Left kidney (tissue), 2 donors: ENCODE measurements around the gene RGL3. TPM values are rescaled to one million over a fixed set of nuclear protein-coding genes. Genes with fewer than 3 reads are reported as not detected.
A peak's percentile ranks its signal among the peaks of the same experiment; 100 is the strongest.
"Not testable (repeated sequence)": the region's sequence is repeated elsewhere in the genome, so short reads cannot be mapped to it uniquely, and the experiment has no call there.

Experiments used
- DNase-seq: peaks from one replicate; pipeline ENCODE4 v3.0.0-alpha.2; 2013
- polyA plus RNA-seq: library from polyadenylated mRNA; unstranded; fragments of 120-200 nt; gene quantifications from one replicate; pipeline ENCODE4 v1.2.1, GENCODE V29; 2013; ENCODE audit not compliant: insufficient read length

The RGL3 gene
- polyA plus RNA-seq, 1 donor, result 99.4 TPM

DNA sequence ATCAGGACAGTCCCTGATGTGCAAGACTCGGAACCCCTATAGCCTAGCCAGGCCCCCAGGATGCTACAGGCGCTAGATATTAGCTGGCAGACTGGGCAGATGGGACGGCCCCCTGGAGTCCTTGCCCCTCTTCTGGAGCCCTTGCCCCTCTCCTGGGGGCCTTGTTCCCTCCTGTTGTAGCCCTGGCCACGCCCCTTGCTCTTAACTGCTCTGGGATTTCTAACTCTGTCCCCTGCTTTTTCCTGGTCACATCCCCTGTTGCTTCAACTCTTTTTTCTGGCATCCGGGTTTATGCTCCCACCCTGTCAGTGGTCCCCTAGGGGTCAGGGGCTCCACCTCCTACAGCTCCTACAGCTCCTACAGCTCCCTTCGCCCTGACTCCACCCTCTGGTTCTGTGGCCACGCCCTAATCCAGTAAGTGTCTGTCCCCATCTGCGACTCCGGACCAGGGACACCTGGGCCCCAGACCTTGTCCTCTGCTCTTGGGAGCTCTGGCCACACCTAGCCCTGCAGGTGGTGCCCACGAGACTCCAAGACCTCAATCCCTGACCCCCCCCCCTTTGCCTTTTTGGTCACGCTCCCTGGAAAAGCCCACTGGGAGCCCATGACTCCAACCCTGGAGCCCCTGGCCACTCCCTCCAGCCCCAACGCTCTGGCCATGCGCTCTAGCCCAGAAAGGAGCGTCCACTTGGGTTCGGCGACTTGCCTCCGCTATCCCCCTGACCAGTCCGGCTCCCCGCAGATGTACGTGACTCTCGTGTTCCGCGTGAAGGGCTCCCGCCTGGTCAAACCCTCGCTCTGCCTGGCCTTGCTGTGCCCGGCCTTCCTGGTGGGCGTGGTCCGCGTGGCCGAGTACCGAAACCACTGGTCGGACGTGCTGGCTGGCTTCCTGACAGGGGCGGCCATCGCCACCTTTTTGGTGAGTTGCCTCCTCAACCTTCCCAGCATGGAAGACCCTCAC lies 57.1 kb downstream of the RGL3 start:
- DNase-seq, result no peak

DNA sequence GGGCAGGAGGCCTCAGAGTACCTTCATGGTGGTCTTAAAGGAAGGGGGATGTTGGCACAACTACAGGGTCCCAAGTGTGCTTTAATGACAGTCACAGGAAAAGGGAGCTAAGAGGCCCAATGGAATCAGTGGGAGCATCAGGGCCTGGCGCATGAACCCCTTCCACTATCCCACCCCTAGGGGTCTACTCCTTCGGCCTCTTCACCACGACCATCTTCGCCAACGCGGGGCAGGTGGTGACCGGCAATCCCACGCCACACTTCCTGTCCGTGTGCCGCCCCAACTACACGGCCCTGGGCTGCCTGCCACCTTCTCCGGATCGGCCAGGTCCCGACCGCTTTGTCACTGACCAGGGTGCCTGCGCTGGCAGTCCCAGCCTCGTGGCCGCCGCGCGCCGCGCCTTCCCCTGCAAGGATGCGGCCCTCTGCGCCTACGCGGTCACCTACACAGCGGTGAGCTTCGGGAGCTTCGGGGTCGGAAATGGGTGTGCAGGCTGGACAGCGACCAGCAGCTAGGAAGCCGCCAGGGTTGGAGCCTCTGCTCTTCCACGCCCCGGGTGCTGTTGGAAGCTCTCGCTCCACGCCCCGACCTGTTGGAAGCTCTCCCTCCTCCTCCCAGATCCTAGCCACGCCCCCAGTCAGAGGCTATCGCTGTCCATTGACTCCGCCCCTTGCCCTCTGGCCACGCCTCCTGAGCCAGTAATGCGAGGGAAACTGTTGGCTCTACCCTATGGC lies 57.9 kb downstream of the RGL3 start:
- no peak for DNase-seq

DNA sequence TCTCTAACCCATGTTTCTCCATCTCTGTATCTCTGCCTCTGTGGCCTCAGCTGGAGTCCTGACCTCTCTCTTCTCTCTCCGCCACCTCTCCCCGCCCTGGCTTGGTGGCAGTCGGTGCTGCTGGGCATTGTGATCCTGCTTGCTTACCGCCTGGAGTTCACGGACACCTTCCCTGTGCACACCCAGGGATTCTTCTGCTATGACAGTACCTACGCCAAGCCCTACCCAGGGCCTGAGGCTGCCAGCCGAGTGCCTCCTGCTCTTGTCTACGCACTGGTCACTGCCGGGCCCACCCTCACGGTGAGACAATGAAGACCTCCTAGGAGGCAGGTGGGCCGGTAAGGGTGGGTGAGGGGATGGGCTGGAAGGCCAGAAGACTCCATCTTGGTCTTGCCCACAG lies 59.7 kb downstream of the RGL3 start:
- no peak for DNase-seq

DNA sequence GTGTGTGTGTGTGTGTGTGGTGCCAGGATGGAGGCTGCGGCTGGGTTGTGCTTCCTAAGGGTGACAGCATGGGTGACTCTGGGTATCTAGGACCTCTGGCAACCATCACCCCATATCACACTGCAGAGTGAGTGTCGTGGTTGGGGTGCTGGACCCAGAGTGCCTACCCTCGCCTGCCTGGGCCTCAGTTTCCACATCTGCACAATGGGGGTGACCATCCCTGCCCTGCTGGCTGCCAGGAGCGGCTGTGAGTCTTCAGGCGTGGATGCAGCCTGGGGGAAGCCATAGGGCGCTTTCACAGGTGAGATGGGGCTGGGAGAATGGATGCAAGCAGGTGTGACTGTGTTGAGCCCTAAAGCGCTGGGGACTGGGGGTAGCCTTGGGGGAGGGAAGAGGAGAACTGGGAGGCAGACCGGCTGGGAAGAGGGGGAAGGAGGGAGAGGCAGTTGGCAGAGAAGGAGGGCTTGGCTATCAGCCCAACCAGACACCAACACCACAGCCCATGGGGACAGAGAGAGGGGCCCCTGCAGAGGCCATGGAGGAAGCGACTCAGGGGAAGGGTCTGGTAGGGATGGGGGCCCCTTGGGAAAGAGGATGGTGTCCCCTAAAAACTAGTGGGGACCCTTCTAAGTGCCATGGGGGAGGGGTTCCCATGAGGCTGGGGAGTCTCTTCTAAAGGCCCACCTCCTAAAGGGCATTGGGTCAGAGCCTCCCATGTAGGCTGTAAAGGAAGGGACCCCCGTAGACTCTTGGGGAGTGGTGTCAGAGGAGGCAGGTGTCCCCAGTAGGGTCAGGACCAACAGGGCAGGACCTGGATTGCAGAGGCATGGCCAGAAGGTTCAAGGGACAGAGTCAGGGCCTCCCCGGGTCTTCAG lies 62.2 kb downstream of the RGL3 start:
- DNase-seq, result no peak

DNA sequence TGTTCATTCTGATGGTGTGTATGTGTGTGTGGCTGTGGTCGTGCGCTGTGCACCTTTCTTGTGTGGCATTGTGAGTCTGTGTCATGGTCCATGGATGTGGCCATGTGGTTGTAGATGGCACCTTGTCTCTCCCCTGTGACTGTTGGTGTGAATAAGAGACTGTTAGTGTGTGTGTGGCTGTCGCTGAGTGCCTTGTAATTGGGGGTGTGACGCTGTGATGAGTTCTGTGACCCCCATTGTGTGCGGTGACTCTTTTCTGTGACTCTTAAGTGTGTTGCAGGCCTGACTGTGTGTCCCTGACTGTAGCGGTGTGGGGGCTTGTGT lies 63.1 kb downstream of the RGL3 start:
- DNase-seq, result no peak

DNA sequence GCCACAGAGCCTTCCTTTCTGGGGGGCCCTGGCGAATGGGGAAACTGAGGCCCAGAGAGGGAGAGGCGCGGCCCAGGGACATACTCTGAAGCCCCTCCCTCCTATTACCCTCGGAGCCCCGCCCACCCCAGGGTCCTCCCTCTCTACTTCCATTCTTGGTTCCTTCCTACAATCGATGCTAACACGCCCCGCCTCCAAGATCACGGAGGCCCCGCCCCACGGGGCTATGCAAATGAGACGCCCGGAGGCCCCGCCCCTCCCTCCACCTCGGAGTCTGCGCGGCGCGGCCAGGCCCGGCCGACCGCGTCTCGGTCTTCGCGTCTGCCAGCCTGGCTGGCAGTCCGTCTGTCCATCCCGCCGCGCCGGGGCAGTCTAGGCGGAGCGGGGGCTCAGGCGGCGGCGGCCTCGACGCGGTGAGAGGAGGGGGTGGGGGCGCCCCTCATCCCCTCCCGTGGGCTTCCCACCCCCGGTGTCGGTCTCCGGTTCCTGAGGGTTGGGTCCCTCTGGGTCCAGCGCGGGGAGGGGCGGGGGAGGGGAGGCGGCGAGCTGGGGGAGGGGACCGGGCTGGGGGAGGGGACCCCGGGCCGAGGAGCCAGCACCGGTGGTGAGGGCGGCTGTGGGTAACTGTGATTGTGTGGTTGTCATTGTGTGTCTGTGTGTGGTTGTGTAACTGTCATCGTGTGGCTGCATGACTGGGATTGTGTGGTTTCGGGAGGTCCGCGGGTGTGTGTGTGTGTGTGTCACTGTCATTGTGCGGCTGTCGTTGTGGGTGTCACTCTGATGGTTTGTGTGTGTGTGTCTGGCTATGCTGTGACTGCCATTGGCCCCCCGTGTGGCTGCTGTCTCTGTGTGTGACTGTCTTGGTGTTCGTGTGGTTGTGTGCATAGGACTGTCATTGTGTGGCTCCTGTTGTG lies 63.7 kb downstream of the RGL3 start, which contains the start of gene PLPPR2:
Gene PLPPR2 (plus strand): TSS at position 273 of the 914 bp plus-strand sequence. CDS start 2,242 bp downstream, outside the sequence.
- peak; percentile 85 for DNase-seq

DNA sequence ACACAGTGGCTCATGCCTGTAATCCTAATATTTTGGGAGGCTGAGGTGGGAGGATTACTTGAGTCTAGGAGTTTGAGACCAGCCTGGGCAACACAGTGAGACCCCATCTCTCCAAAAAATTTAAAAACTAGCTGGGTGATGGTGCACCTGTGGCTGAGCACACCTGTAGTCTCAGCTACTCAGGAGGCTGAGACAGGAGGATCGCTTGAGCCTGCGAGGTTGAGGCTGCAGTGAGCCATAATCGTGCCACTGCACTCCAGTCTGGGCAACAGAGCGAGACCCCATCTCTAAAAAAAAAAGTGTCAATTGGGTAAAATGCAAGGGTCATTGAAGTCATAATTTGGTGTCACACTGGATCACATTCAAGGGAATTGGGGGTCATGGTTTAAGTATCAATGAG lies 65.0 kb downstream of the RGL3 start:
- DNase-seq, result not testable (repeated sequence)

DNA sequence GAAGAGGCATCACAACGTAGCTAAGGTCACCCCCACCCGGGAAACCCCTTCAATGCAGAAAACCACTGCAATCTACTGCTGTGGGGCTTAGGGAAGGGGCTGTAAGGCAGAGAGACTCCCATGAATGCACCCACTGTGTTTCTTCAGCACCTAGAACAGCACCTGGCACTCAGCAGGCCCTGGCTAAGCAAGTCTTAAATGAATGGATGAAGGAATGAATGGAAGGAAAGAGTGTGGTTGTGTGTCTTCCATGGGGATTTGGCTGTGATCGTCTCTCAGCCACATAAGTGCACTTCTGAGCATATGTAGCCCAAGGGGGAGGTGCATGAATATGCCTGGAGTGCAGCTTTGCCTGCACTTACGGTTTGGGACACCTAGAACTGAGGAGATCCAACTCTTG lies 69.9 kb downstream of the RGL3 start:
- DNase-seq, result no peak

DNA sequence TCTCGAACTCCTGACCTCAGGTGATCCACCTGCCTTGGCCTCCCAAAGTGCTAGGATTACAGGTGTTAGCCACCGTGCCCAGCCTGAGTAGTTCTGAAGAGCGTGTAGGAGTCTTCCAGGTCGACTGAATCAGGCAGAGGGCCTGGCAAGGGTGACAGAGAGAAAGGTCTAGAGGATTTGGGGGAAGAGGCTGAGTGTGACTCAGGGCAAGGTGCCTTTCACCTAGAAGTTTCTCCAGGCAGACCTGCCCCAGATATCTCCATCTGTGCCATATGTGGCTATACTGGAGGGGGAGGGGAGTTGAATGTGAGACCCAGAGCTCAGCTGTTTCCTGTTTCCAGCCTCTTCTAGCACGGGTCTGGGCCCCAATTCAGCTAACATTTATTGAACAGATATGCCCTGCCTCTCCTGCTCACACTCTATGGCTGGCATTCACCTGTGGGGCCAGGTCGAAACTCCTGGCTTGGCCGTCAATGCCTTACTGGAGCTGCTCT lies 71.5 kb downstream of the RGL3 start:
- no peak for DNase-seq

DNA sequence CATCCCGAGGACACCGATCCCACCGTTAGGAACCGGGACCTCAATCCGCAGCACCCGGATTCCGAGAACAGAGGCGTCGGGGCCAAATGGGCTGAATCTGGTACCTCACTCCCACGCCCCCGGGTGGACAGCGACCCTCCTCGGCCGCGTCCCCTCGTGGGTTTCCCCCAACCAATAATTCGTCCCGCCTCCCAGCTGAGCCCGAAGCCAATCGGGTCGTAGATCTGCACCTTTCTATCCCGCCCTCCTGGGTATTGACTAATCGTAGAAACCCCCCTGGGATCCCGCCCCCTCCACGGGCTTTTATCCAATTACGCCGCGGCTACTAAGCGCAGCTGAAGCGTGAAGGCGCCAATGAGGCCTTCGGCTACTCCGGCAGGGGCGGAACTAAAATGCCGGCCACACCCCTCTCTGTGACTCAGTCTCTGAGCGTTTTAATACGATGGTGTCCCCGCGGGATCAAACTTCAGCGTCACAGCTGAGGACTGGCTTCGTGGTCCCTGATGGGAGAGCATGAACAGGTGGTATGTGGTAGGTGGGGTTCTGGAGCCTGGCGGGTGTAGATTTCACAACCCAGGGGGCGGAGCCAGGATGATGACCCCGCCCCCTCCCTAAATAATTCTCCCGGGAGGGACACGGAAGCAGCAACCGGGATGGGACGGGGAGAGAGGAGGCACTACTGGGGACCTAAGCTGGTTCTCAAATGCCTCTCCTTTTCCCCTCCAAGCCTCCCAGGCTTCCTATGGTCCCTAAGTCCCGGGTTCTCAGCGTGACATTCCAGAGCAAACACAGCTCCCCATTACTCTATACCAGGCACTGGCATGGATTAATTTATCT lies 72.8 kb downstream of the RGL3 start, which contains the start of the genes CCDC159 and TMEM205:
Gene CCDC159 (plus strand): TSS at position 416 of the 837 bp plus-strand sequence. CDS start 88 bp downstream, at position 504.
Gene TMEM205 (minus strand): TSS at position 165 of the 837 bp plus-strand sequence. CDS start 649 bp downstream, outside the sequence.
- peak; percentile 99 for DNase-seq

DNA sequence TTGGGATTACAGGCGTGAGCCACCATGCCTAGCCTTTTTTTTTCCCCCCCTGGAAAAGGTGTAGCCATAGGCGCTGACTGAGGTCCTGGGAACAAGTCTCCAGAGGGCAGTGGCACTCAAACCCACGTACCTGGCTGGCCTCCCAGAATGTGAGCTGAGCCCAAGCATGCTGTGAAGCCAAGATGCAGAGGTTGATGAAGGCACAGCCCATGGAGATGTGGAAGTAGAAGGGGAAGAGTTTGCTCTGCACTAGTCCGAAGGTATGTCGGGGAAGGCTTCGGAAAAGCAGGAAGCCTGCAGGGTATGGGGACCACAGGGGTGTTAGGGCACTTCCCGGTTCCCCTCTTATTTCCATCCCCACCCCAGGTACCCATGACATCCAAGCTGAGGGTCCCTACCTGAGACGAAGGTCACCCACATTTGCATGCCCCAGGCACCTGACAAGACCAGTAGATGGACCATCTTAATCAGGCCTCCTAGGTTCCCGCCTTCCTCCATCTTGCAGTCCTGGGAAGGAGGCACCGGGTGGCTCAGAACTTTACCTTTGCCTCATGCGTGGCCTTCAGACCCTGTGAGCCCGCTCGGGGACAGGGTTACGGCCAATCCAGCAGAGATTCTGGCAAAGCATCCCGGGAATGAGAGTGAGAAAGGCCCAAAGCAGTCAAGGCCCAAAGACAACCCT lies 73.9 kb downstream of the RGL3 start:
- DNase-seq, result no peak

Other genes starting within 250 kb of the RGL3 start
- gene KANK2, start 221.8 kb downstream of the RGL3 start, polyA plus RNA-seq, result 117 TPM
- gene ANGPTL8, start 179.7 kb downstream of the RGL3 start, polyA plus RNA-seq, result 0.62 TPM
- gene DOCK6, start 156.8 kb downstream of the RGL3 start, polyA plus RNA-seq, result 49.3 TPM
- not detected for gene TSPAN16, start 123.2 kb downstream of the RGL3 start, polyA plus RNA-seq
- 15.2 TPM for gene RAB3D, start 79.7 kb downstream of the RGL3 start, polyA plus RNA-seq
- 121 TPM for gene TMEM205, start 73.0 kb downstream of the RGL3 start, polyA plus RNA-seq
- gene CCDC159, start 72.8 kb downstream of the RGL3 start, polyA plus RNA-seq, result 30.3 TPM
- 10.5 TPM for gene PLPPR2, start 63.9 kb downstream of the RGL3 start, polyA plus RNA-seq
- gene SWSAP1, start 44.6 kb downstream of the RGL3 start, polyA plus RNA-seq, result 2.7 TPM
- gene EPOR, start 35.0 kb downstream of the RGL3 start, polyA plus RNA-seq, result 21.3 TPM
- gene ODAD3, start 15.8 kb upstream of the RGL3 start, polyA plus RNA-seq, result 1.4 TPM
- gene PRKCSH, start 16.3 kb upstream of the RGL3 start, polyA plus RNA-seq, result 321 TPM
- 0.05 TPM for gene ELAVL3, start 61.7 kb upstream of the RGL3 start, polyA plus RNA-seq
- gene ZNF653, start 86.5 kb upstream of the RGL3 start, polyA plus RNA-seq, result 9.6 TPM
- gene ECSIT, start 109.8 kb upstream of the RGL3 start, polyA plus RNA-seq, result 31.0 TPM
- gene CNN1, start 119.5 kb upstream of the RGL3 start, polyA plus RNA-seq, result 3.0 TPM
- 42.3 TPM for gene ELOF1, start 139.9 kb upstream of the RGL3 start, polyA plus RNA-seq
- gene ACP5, start 158.3 kb upstream of the RGL3 start, polyA plus RNA-seq, result 10.0 TPM
- 43.4 TPM for gene ZNF627, start 178.2 kb upstream of the RGL3 start, polyA plus RNA-seq